RCC 7860 (cell line): ENCODE results near the gene SLAMF6.
"Not testable (repeated sequence)": the region's sequence is repeated elsewhere in the genome, so short reads cannot be mapped to it uniquely, and the experiment has no call there.

Experiments used
- DNase-seq: peaks from one replicate; pipeline ENCODE4 v3.0.0-alpha.2; 2015; ENCODE audit warnings: low spot score
- FAIRE-seq: peaks from 2 replicates; lab custom pipeline; 2012; peaks lifted over from hg19 to GRCh38; lab: Jason Lieb, UNC

The SLAMF6 gene

DNA sequence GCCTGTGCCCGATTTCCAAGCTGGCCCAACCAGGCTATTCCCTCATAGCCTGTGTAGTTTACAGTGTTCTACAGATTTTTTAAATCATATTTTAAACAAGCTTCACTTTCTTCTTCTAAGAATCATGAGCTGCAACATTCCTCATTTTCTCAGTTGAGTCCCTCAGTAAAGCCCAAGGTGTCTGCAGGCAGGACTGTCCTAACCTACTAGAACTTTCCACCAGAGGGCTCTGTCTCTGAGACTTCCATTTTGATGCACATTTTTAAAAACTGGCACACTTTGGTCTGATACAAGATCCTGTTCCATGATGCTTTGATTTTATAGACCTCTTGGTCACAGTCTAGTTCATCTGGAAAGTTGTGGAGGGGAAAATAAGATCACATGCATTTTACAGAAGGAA, 21.6 kb upstream of the SLAMF6 start:
- FAIRE-seq (no peak), DNase-seq (no peak)

DNA sequence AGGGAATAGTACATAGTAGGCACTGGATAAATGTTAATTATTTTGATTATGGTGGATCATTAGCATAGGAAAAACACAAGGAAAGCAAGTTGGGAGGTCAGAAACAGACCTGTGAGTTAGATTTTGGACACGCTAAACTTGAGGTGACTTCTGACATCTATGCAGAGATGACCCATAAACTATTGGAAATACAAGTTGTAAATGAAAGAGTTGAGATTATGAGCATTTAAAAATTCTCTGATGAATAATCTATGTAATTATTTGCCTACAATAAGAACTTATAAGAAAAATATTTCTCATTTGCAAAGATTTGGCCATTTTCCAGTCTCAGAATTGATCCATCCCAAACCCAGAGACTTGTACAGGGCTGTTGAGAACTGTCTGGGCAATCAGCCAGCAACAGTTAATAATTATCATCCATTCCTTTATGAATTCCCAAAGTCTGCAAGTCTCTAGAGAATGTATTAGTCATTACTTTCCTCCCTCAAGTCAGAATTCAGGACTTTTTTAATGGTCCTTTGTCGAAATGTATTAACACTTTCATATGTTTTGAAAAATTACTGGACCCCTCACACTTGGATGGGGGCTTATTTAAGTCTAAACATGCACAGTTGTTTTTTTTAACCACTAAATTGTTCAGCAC, 19.4 kb upstream of the SLAMF6 start:
- peak; percentile 32 for DNase-seq
- peak; percentile 86 for FAIRE-seq

DNA sequence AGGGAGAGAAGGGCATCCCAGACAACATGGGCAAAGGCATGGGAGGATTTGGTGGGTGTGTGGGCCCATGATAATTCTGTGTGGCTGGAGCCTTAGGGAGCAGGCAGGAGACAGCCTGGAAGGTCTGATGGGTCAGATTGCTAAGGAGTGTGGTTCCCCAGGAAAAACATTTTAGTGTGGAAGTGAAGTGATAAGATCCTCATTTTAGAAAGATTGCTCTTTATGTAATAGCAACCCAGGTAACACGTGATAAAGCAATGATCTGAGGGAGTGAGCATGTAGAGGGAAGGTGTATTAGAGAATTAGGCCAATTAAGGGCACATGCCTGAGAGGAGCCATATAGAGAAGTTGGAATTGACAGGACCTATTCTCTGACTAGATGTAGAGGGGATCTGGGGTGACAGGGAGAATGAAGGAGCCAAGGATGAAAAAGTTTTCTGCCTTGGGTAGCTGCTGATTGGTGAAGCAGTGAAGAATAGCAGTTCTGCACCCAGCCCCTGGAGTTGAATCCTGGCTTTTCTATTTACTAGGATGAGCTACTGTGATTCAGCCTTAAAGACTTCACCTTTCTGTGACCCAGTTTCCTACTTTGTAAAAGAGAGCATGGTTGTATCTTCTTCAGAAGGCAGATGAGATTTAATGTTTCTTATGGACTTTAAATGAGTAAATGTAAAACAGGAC, 18.7 kb upstream of the SLAMF6 start:
- peak; percentile 12 for DNase-seq
- FAIRE-seq = peak; percentile 48

DNA sequence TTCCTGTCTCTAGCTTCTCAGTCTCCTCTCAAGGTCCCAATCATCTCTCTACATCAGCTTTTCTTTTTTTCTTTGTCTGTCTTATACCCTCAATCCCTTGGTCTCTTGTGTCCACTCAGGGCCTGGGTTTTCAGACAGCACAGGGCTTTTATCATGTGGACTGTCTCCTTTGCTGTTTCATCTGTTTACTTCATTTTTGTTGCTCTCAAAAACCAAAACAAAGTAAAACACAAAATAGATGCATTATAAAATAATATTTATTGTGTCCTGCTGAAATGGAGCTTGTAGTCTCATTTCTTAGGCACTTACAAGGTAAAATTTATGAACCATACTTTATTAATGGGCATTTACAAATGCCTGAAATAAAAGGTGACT, 17.8 kb upstream of the SLAMF6 start:
- no peak for FAIRE-seq
- no peak for DNase-seq

DNA sequence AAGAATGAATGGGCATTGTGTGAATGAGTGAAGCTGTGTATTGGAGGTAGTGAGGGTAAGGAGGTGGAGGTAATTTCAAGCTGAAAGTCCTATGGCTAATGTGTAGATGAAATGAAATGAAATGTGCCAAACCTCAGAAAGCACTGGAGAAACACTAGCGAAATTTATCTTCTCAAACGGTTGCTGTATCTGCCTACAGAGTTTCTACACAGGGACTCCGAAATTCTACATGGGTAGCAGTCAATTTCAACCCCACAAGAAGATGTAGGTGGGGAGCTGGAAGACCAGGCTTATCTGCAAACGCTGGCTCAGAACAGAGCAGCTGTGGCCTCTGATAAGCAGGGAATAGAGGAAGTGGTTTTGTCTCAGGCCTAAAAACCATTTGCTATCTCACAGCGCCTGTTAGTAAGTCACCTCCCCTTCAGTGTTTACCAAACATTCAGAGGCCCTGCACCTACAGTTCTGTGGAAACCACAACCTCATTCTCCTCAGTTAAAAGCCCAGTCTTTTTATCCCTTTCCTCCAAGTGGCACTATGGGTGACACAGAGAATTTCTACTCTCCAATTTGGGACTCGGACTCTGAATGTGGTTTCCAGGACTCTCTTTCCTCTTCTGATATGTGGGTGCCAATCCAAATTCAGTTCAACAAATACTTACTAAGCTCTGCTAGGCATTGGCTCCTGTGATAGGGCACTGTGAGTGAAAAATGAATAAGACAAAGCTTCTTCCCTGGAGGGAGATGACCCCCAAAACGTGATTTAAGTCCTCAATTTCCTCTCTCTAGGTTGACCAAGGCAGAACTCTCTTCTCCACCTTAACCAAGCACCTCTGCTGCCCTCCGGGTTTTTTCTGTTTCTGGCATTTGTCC, 17.2 kb upstream of the SLAMF6 start:
- FAIRE-seq (no peak), DNase-seq (no peak)

DNA sequence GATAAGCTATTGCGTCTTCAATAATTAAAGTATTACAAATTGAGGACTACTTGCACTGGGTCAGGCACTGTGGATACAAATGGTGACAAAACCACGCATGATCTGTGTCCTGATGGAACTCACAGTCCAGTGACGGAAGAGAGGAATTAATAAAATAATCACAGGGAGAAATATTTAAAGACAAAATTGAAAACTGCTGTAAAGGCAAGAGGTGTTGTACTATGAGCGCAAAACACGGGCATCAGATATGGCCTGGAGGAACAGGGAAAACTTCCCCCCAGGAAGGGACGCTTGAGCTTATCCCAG, 16.6 kb upstream of the SLAMF6 start:
- FAIRE-seq = no peak
- no peak for DNase-seq

DNA sequence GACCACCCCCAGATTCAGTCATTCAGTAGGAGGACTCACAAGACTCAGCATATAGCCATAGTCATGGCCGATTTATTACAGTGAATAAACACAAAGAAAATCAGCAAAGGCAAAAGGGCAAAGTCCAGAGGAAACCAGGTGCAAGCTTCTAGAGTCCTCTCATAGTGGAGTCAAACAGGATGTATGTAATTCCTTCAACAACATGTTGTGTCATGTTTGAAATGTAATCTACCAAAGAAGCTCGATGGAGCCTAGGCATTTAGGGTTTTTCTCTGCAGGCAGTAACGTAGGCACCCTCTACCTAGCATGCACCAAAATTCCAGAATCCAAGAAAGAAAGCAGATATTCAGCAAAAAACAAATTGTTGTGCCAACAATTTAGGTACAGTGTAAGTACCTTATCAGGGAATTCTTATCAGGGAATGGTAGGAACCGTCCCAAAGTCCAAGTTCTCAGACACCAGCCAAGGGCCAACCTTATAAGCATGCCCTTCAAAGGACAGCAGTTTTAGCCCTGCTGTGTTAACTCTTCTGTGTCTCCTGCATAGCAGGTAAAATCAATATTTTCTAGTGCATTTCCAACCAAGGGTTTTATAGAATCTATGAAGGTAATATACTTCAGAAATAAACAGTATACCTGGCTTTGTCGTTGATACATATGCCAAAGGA, 16.1 kb upstream of the SLAMF6 start:
- FAIRE-seq (no peak), DNase-seq (no peak)

DNA sequence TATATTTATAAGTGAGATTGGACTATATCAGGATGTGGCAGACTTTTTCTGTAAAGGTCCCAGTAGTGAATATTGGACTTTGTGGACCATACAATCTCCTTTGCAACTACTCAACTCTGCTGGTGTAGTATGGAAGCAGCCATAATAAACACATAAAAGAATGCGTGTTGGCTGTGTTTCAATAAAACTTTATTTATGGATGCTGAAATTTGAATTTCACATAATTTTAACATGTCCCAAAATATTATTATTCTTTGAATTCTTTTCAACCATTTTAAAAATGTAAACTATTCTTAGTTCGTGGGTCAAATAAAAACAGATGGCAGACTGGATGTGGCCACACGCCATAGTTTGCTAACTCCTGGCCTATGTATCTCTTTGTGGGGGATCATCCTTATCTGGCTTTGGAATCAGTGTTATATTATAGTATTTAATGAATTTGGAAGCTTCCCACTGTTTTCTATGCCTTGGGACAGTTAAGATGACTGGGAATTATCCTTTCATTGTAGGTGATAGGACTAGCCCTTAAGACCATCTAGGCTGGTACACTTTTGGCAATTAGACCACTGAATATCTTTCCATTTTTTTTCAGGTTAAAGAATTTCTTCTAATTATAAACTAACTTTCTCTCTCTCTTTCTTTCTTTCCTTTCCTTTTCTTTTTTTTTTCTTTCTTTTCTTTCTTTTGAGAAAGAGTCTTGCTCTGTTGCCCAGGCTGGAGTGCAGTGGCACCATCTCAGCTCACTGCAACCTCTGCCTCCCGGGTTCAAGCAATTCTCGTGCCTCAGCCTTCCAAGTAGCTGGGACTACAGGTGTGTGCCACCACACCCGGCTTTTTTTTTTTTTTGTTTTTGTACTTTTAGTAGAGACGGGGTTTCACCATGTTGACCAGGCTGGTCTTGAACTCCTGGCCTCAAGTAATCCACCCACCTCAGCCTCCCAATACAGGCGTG, 14.9 kb upstream of the SLAMF6 start:
- no peak for FAIRE-seq
- no peak for DNase-seq

DNA sequence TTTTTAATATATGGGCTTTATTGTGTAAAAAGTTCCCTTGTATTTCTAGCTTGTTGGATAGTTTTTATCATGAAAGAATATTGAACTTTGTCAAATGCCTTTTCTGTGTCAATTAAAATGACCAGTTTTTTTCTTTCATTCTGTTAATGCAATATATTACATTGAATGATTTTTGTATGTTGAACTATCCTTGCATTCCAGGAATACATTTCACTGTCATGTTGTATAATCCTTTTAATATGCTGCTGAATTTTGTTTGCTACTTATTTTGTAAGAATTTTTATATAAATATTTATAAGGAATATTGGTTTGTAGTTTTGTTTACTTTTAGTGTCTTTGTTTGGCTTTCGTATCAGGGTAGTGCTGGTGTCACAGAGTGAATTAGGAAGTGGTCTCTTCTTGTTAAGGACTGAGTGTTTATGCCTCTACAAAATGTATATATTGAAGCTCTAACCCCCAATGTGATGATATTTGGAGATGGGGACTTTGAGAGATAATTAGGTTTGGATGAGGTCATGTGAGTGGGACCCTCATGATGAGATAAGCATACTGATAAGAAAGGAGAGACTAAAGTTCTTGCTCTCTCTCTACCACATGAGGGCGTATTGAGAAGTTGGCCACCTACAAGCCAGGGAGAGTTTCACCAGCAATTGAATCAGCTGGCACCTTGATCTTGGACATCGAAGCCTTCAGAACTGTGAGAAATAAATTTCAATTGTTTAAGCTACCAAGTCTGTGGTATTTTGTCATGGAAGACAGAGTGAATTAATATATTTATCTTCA, 12.0 kb upstream of the SLAMF6 start:
- DNase-seq (no peak), FAIRE-seq (no peak)

DNA sequence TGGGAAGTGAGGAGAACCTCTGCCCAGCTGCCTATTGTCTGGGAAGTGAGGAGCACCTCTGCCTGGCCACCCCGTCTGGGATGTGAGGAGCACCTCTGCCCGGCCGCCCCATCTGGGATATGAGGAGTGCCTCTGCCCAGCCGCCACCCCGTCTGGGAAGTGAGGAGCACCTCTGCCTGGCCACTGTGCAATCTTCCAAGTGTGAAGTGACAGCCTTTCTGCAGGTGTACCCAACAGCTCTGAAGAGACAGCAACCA, 9.4 kb upstream of the SLAMF6 start:
- FAIRE-seq = not testable (repeated sequence)

DNA sequence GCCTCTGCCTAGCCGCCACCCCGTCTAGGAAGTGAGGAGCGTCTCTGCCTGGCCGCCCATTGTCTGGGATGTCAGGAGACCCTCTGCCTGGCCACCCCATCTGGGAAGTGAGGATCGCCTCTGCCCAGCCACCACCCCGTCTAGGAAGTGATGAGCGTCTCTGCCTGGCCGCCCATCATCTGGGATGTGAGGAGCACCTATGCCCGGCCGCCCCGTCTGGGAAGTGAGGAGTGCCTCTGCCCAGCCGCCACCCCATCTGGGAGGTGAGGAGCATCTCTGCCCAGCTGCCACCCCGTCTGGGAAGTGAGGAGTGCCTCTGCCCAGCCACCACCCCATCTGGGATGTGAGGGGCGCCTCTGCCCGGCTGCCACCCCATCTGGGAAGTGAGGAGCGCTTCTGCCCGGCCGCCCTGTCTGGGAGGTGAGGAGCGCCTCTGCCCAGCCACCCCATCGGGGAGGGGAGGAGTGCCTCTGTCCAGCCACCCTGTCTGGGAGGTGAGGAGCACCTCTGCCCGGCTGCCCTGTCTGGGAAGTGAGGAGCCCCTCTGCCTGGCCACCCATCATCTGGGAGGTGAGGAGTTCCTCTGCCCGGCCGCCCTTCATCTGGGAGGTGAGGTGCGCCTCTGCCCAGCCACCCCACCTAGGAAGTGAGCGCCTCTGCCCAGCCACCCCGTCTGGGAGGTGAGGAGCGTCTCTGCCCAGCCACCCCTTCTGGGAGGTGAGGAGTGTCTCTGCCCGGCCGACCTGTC, 8.9 kb upstream of the SLAMF6 start:
- DNase-seq, FAIRE-seq: not testable (repeated sequence)

More for the DNA sequence above, 9.4 kb upstream of the SLAMF6 start:
- DNase-seq = not testable (repeated sequence)

DNA sequence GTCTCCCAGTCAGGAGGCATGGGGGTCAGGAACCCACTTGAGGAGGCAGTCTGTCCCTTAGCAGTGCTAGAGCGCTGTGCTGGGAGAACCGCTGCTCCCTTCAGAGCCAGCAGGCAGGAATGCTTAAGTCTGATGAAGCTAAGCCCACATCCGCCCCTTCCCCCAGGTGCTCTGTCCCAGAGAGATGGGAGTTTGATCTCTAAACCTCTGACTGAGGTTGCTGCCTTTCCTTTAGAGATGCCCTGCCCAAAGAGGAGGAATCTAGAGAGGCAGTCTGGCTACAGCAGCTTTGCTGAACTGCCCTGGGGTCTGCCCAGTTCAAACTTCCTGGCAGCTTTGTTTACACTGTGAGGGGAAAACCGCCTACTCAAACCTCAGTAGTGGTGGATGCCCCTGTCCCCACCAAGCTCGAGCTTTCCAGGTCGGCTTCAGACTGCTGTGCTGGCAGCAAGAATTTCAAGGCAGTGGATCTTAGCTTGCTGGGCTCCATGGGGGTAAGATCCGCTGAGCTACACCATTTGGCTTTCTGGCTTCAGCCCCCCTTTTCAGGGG, 6.4 kb upstream of the SLAMF6 start:
- FAIRE-seq, DNase-seq: not testable (repeated sequence)

DNA sequence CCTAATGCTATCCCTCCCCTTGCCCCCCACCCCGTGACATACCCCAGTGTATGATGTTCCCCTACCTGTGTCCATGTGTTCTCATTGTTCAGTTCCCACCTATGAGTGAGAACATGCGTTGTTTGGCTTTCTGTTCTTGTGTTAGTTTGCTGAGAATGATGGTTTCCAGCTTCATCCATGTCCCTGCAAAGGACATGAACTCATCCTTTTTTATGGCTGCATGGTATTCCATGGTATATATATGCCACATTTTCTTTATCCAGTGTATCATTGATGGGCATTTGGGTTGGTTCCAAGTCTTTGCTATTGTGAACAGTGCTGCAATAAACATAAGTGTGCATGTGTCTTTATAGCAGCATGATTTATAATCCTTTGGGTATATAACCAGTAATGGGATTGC, 734 bp upstream of the SLAMF6 start:
- not testable (repeated sequence) for FAIRE-seq, DNase-seq

DNA sequence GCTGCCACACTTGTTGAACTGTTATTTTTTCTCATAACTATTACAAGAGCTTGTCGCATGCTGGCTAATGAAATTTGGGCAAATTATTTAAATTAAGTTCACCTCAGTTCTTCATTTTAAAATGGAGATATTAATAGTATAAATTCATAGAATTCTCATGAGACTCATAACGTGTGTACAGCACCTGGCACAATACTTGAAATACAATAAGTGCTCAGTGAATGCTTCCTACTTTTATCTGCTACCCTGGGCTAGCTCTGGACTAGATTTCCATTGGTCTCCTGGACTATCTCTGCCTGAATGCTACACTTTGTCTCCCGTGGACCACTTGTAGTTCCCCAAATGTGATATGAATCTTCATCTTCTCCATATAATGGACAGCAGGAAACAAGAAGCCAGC, 919 bp downstream of the SLAMF6 start:
- DNase-seq = no peak
- no peak for FAIRE-seq

DNA sequence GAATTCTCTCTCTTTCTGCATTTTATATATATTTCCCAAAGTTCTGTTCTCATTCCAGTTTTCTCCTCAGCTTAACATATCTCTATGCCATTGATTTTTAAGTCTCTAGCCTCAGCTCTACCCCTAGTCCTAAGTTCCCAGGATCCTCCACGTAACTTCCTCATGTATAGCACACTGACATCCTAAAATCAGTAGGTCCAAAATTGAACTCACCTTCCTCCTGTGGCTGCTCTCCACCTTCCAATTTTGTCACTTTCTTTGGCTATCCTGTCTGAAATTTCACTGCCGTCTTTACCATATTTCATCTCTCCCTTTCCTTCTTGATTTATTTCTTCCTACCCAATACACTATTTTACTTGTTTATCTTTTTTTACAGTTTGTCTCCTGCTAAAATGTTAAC, 1.5 kb downstream of the SLAMF6 start:
- no peak for FAIRE-seq
- DNase-seq = no peak

DNA sequence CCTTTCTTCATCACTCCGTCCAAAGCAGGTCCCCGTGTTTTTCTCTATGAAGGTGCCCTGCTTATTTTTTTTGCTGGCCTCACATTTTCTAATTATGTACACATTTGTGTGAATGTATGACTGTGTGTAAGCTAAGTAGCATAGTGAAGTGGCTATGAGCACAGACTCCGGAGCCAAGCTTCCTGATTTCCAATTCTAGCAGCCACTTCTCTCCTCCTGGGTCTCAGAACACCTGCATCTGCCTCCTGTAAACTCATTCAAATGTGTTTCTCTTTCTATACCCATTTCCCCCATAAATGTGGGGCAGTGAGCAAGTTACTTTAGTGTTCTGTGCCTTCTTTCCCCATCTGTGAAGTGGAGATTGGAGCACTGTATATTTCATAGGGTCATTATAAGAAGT, 2.1 kb downstream of the SLAMF6 start:
- FAIRE-seq (no peak), DNase-seq (no peak)

DNA sequence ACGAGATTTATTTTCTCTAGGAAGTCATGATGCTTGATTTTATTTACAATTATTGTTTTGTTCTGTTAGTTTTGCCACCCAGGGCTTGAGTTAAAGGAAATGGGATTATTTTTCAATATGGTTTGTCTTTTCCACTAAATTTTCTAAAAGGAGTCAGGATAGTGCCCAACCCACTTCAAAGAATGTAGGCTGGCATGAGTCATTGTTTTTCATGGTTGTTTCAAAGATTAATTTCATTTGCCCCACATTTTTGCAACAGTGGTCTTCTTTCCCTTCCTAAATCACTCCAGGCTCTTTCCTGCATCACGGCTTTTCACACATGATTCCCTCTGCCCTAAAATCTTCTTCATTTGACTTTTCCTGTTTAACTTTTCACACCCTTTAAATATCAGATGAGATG, 2.5 kb downstream of the SLAMF6 start:
- no peak for DNase-seq
- no peak for FAIRE-seq

DNA sequence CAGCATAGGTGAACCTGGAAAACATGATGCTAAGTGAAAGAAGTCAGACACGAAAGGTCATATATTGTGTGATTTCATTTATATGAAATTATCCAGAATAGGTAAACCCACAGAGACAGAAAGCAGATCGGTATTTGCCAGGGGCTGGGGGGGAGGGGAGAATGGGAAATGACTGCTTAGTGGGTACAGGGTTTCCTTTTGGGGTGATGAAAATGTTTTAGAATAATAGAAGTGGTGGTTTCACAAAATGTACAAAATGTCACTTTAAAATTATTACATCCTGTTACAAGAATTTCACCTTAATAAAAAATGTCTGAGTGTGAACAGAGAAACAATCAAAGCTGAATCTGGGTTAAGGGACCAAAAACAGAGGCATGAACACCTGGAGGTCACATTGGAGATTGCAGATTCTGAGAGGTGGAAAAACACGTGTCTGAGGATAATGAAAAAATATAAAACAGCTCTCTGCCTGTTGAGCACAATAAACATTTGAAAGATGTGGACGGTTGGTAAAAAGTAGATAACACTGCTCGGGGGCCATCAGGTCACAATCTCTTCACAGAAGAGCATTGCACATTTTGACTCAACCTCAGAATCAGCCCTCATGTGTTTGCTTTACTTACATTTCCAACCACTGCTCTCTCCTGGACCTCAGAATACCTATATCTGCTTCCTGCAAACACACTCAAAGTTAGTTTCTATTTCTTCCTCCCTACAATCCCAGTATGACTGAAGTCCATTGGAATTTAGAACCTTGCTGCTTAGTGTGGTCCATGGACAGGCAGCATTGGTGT, 3.2 kb downstream of the SLAMF6 start:
- peak; percentile 8 for DNase-seq
- no peak for FAIRE-seq
